Keratinocyte (primary cell): ENCODE results near the gene FOXRED2. TPM values are rescaled to one million over a fixed set of nuclear protein-coding genes. Genes with fewer than 3 reads are reported as not detected.

Experiments used
- DNase-seq: peaks from one replicate; pipeline ENCODE4 v3.0.0-alpha.2; 2011; ENCODE audit warnings: low read depth, missing footprints, low spot score
- FAIRE-seq: peaks from 2 replicates; lab custom pipeline; 2011; peaks lifted over from hg19 to GRCh38; lab: Jason Lieb, UNC
- H2AFZ ChIP-seq: 2 replicates; pipeline ENCODE4 v1.6.0; 2012; ENCODE audit warnings: low read length, control low read depth, inconsistent platforms; ENCODE audit not compliant: control insufficient read depth
- H3K27ac ChIP-seq: 2 replicates; pipeline ENCODE4 v1.5.1; 2011; ENCODE audit warnings: low read length; ENCODE audit not compliant: control insufficient read depth, insufficient read depth
- H3K27me3 ChIP-seq: 3 replicates; pipeline ENCODE4 v1.6.0; 2011; ENCODE audit warnings: low read length; ENCODE audit not compliant: control insufficient read depth, insufficient read depth; ENCODE audit errors: extremely low read depth
- H3K36me3 ChIP-seq, 2 experiments: 2 replicates in 1 of 2; 3 replicates in 1 of 2; pipeline ENCODE4 v1.5.1; 2011; ENCODE audit warnings: low read length in 2 of 2, mild to moderate bottlenecking in 1 of 2; ENCODE audit not compliant: control insufficient read depth in 2 of 2, insufficient read depth in 2 of 2; ENCODE audit errors: extremely low read depth in 1 of 2
- H3K4me1 ChIP-seq: 3 replicates; pipeline ENCODE4 v1.5.1; 2011; ENCODE audit warnings: low read length; ENCODE audit not compliant: control insufficient read depth, insufficient read depth; ENCODE audit errors: extremely low read depth
- H3K4me2 ChIP-seq: 3 replicates; pipeline ENCODE4 v1.6.0; 2011; ENCODE audit warnings: low read depth, low read length; ENCODE audit not compliant: control insufficient read depth, insufficient read depth; ENCODE audit errors: extremely low read depth
- H3K4me3 ChIP-seq, 3 experiments: fragments of 200-600 bp in 1 of 3; sonication (generic) in 1 of 3; 2 replicates in 2 of 3; 3 replicates in 1 of 3; pipeline ENCODE4 v1.5.1; 2011 to 2016; ENCODE audit warnings: low read length in 3 of 3, mild to moderate bottlenecking in 3 of 3, control low read depth in 2 of 3, inconsistent platforms in 1 of 3, low read depth in 1 of 3, mixed read lengths in 1 of 3, mixed run types in 1 of 3, moderate library complexity in 1 of 3; ENCODE audit not compliant: control insufficient read depth in 2 of 3, insufficient read depth in 2 of 3; ENCODE audit errors: extremely low read depth in 1 of 3
- H3K79me2 ChIP-seq: 2 replicates; pipeline ENCODE4 v1.6.0; 2012; ENCODE audit warnings: low read length; ENCODE audit not compliant: control insufficient read depth, insufficient read depth
- H3K9ac ChIP-seq: 3 replicates; pipeline ENCODE4 v1.6.0; 2011; ENCODE audit warnings: low read length; ENCODE audit not compliant: control insufficient read depth, insufficient read depth; ENCODE audit errors: extremely low read depth
- H3K9me1 ChIP-seq: 3 replicates; pipeline ENCODE4 v1.6.0; 2011; ENCODE audit warnings: low read length; ENCODE audit not compliant: control insufficient read depth, insufficient read depth; ENCODE audit errors: extremely low read depth
- H3K9me3 ChIP-seq: 2 replicates; pipeline ENCODE4 v1.5.1; 2012; ENCODE audit warnings: low read depth, low read length; ENCODE audit not compliant: control insufficient read depth
- H4K20me1 ChIP-seq: 3 replicates; pipeline ENCODE4 v1.6.0; 2011; ENCODE audit warnings: low read length; ENCODE audit not compliant: control insufficient read depth, insufficient read depth; ENCODE audit errors: extremely low read depth
- EZH2 ChIP-seq: IDR thresholded peaks from one replicate; pipeline ENCODE4 v1.6.1; 2012; ENCODE audit warnings: inconsistent platforms, mild to moderate bottlenecking, low read length, moderate library complexity
- dilution Hi-C: fragments of 300-500 bp; cut with MboI; formaldehyde crosslinking; loops from one replicate; pipeline ENCODE4 v1.7.0; 2020; ENCODE audit warnings: low sequenced_read_pairs; ENCODE audit not compliant: extremely low pct_ligation_motif_present
- polyA minus RNA-seq, 3 experiments: library from RNA; depleted of rRNA, polyadenylated mRNA; stranded (reverse); fragments of >200 nt; gene quantifications; 1 replicate in 1 of 3; 2 replicates in 1 of 3; 3 replicates in 1 of 3; pipeline ENCODE4 v1.2.3, GENCODE V29; 2011
- polyA plus RNA-seq, 5 experiments: library from polyadenylated mRNA; depleted of rRNA in 3 of 5; stranded (reverse) in 3 of 5; stranded (forward) in 1 of 5; unstranded in 1 of 5; fragments of >200 nt; gene quantifications; 1 replicate in 1 of 5; 2 replicates in 3 of 5; 3 replicates in 1 of 5; pipeline versions ENCODE4 v1.2.1 to v1.2.3, GENCODE V29; 2011 to 2012; ENCODE audit warnings: missing spikeins in 2 of 5, low read depth in 1 of 5, low replicate concordance in 1 of 5
- TF ChIP-seq, protein P1 (sequence below), 3 experiments: IDR thresholded peaks in 1 of 3; conservative IDR thresholded peaks in 1 of 3; optimal IDR thresholded peaks in 1 of 3; 2 replicates in 2 of 3; 3 replicates in 1 of 3; pipeline versions ENCODE3 to v1.5.1; 2011; ENCODE audit warnings: low read length in 3 of 3, mild to moderate bottlenecking in 3 of 3, moderate library complexity in 2 of 3, control low read depth in 1 of 3, inconsistent platforms in 1 of 3; ENCODE audit not compliant: insufficient read depth in 2 of 3; ENCODE audit errors: extremely low read depth in 1 of 3

FOXRED2 gene
- polyA plus RNA-seq (0.54 to 1.9 TPM (median 0.71 TPM) in 3 replicates), polyA minus RNA-seq (1.3 to 5.1 TPM (median 1.8 TPM) in 3 replicates)
- 0.56 TPM for polyA plus RNA-seq (2011; ENCODE audit: low read depth)
- 0.79 and 1.1 TPM in 2 replicates for polyA plus RNA-seq (2011; cell fraction: cytosol; rRNA removed)
- 2.0 and 2.3 TPM in 2 replicates for polyA plus RNA-seq (2011; cell fraction: nucleus; rRNA removed)
- 1.4 and 2.1 TPM in 2 replicates for polyA plus RNA-seq (2012; ENCODE audit: low replicate concordance)
- not detected for polyA minus RNA-seq (2011; cell fraction: cytosol; rRNA and poly(A)+ RNA removed)
- 1.6 and 2.2 TPM in 2 replicates for polyA minus RNA-seq (2011; cell fraction: nucleus; rRNA and poly(A)+ RNA removed)

DNA sequence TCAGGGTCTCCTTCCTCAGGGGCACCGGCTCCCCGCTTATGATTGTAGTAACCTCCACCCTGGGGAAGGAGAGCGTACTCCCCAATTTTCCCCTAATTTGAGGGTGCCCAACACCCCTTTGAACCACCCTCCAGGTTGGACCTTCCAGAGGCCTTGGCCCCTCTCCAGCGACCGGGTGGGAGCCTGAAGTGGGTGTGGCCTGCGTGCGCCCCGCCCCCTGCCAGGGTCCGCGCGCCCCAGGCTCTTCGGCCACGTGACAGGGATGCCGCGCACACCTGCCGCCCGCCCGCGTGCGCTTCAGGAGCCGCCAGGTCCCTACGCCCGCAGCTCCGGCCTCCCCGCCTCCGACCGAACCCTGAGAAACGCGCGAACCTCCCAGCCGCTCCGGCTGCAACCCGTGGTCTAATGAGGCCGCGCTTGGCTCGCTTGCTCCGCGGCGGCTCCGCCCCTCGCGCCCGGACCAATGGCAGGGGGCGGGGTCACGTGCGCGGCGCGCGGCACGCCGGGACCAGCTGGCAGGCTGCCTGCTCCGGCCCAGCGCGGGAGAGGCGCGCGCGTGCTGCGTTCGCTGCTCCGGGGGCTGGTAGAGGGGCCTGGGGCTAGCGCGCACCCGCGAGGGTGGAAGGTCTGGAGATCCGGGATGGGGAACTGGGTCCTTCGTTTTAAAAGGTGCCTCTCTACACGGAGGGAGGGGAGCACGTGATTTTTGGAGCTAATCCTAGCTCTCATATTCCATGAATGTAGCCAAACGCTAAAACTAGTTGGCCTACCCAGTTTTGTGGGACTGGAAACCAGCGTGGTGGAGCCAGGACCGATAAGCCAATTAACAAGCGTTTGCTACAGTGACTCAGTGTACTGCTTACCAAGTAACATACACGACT is at the start of gene FOXRED2:
TSS of gene FOXRED2 (minus strand) at position 404 of the 881 bp plus-strand sequence. CDS start 618 bp downstream, outside the sequence.
- FAIRE-seq (peak; percentile 36), DNase-seq (no peak)
- Histone ChIP-seq H3K9me1 (no peaks in the 10 kb centered on the region), H3K27ac (peak within 1 kb of the TSS; percentile 30), H4K20me1 (peaks cover 3% of the 10 kb centered on the region), H3K9me3 (no peaks in the 10 kb centered on the region), H2AFZ (peak within 1 kb of the TSS; percentile 74), H3K4me1 (no peaks in the 10 kb centered on the region), H3K79me2 (no peaks in the 10 kb centered on the region), H3K27me3 (no peaks in the 10 kb centered on the region), H3K4me3 (peak within 1 kb of the TSS; percentile 41 to 60 (median 58)), H3K4me2 (peak within 1 kb of the TSS; percentile 72), H3K9ac (peak within 1 kb of the TSS; percentile 43), H3K36me3 (peaks cover 5 to 15% of the 10 kb centered on the region in 2 experiments)
- dilution Hi-C loops: no loop called here
- TF ChIP-seq, protein P1, sequence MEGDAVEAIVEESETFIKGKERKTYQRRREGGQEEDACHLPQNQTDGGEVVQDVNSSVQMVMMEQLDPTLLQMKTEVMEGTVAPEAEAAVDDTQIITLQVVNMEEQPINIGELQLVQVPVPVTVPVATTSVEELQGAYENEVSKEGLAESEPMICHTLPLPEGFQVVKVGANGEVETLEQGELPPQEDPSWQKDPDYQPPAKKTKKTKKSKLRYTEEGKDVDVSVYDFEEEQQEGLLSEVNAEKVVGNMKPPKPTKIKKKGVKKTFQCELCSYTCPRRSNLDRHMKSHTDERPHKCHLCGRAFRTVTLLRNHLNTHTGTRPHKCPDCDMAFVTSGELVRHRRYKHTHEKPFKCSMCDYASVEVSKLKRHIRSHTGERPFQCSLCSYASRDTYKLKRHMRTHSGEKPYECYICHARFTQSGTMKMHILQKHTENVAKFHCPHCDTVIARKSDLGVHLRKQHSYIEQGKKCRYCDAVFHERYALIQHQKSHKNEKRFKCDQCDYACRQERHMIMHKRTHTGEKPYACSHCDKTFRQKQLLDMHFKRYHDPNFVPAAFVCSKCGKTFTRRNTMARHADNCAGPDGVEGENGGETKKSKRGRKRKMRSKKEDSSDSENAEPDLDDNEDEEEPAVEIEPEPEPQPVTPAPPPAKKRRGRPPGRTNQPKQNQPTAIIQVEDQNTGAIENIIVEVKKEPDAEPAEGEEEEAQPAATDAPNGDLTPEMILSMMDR (optimal IDR thresholded peaks at IDR 0.05 in 1 of 3, IDR thresholded peaks at IDR 0.05 in 1 of 3, conservative IDR thresholded peaks at IDR 0.05 in 1 of 3; ENCODE audit: extremely low read depth in 1 of 3, insufficient read depth in 2 of 3, low read length in 3 of 3): no peak
- TF ChIP-seq EZH2: no peak

DNA sequence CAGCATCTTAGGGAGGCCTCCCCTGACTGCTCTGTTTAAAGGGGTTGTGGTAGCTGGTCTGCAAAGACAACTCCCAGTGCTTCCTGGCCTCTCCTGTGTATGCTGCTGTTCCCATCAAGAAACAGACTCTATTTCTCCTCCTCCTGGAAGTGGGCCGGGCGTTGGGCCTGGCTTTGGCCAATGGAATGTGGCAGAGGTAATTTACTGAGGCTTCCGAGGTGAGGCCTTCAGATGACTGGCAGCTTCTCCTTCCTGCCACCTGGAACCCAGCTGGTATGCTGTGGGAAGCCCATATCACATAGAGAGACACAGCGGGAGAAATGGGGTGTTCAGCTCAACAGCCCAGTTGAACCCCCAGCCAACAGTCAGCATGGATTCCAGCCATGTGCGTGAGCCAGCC is 47.3 kb upstream of the FOXRED2 start:
- no peak overlapping the region for H3K4me3 ChIP-seq
- no peak overlapping the region for H3K27ac ChIP-seq
- H3K27me3 ChIP-seq: peaks cover 15% of the 10 kb centered on the region
- DNase-seq: no peak
- no peaks in the 10 kb centered on the region for H4K20me1 ChIP-seq
- H2AFZ ChIP-seq: no peak overlapping the region
- no peaks in the 10 kb centered on the region for H3K36me3 ChIP-seq
- H3K9me1 ChIP-seq: no peaks in the 10 kb centered on the region
- TF ChIP-seq EZH2: no peak
- TF ChIP-seq, protein P1 (optimal IDR thresholded peaks at IDR 0.05 in 1 of 3, IDR thresholded peaks at IDR 0.05 in 1 of 3, conservative IDR thresholded peaks at IDR 0.05 in 1 of 3; ENCODE audit: extremely low read depth in 1 of 3, insufficient read depth in 2 of 3, low read length in 3 of 3): no peak
- H3K4me1 ChIP-seq: no peaks in the 10 kb centered on the region
- H3K9me3 ChIP-seq: no peaks in the 10 kb centered on the region
- H3K79me2 ChIP-seq: no peaks in the 10 kb centered on the region
- dilution Hi-C loops: no loop called here
- H3K4me2 ChIP-seq: no peak overlapping the region
- no peak for FAIRE-seq
- no peak overlapping the region for H3K9ac ChIP-seq
